ENCODE results near the gene P2RY8.
"Not testable (repeated sequence)": the region's sequence is repeated elsewhere in the genome, so short reads cannot be mapped to it uniquely, and the experiment has no call there.

P2RY8 gene

DNA sequence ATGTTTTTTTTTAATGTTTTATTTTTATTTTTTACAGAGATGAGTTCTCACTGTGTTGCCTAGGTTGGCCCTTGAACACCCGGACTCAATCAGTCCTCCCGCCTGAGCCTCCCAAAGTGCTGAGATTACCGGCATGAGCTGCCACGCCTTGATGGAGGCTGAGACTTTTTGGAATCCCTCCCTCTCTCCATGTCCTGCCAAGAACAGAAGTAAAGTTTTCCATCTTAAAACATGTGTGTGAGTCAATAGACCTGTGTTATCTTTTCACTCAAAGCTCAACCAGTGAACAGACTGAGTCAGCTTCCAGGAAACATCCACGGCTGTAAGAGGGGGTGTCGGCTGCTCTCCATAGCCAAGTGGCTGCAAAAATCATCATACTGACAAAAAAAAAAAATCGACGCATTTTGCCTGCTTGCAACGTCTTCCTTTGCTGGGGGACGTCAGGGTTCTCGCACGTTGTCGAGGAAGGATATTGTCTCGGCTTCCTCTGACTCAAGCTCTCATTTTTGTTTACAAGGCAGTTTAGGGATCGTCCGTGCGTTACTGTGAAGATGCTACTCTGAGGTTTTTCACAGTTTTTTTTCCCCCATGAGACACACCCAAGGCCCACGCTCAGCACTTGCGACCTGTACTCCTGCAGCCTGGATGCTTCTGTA is 74.3 kb downstream of the P2RY8 start:
- DNase-seq: peak; percentile 54

DNA sequence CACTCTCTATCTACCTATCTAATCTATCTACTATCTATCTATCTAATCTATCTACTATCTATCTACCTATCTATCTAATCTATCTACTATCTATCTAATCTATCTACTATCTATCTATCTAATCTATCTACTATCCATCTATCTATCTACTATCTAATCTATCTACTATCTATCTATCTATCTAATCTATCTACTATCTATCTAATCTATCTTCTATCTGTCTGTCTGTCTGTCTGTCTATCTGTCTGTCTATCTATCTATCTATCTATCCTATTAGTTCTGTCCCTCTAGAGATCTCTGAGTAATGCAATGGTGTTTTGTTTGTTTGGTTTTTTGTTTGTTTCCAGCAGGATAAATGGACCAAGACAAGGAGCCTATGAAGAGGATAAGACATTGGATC is 74.9 kb downstream of the P2RY8 start:
- no peak for DNase-seq

DNA sequence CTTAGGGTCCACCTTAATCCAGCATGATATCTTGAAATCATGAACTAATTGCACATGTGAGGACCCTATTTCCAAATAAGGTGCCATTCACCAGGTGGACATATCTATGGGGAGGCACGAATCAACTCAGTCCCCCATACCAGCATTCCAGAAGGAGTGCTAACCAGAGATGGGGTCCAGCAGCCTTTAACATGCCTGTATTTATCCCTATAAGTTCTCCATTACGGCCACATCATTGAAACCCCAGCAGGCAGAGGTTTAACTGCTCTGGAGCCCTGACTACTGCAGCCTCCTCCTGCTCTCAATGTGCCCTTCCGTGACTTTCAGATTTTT is 81.1 kb downstream of the P2RY8 start:
- no peak for DNase-seq

GRCh38 chrX:1453951-1454785 is 82.8 kb downstream of the P2RY8 start:
- DNase-seq: peak; percentile 89

GRCh38 chrX:1453395-1453783 is 83.6 kb downstream of the P2RY8 start:
- peak; percentile 86 for DNase-seq

- DNase-seq: peak; percentile 87
Measured at GRCh38 chrX:1452516-1453394, 84.2 kb downstream of the P2RY8 start, which contains the start of gene ASMTL. Gene ASMTL (minus strand): TSS chrX:1452909. CDS start chrX:1452840, 69 bp downstream.

GRCh38 chrX:1451661-1452515 is 85.1 kb downstream of the P2RY8 start:
- DNase-seq: no peak

DNA sequence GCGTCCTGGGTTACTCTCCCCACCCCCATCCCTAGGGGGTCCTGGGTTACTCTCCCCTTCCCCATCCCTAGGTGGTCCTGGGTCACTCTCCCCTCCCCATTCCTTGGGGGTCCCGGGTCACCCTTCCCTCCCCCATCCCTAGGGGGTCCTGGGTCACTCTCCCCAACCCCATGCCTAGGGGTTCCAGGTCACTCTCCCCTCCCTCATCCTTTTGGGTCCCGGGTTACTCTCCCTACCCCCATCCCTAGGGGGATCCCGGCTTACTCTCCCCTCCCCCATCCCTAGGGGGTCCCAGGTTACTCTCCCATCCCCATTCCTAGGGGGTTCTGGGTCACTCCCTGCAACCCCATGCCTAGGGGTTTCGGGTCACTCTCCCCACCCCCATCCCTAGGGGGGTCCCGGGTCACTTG is 85.7 kb downstream of the P2RY8 start:
- peak; percentile 18 for DNase-seq

DNA sequence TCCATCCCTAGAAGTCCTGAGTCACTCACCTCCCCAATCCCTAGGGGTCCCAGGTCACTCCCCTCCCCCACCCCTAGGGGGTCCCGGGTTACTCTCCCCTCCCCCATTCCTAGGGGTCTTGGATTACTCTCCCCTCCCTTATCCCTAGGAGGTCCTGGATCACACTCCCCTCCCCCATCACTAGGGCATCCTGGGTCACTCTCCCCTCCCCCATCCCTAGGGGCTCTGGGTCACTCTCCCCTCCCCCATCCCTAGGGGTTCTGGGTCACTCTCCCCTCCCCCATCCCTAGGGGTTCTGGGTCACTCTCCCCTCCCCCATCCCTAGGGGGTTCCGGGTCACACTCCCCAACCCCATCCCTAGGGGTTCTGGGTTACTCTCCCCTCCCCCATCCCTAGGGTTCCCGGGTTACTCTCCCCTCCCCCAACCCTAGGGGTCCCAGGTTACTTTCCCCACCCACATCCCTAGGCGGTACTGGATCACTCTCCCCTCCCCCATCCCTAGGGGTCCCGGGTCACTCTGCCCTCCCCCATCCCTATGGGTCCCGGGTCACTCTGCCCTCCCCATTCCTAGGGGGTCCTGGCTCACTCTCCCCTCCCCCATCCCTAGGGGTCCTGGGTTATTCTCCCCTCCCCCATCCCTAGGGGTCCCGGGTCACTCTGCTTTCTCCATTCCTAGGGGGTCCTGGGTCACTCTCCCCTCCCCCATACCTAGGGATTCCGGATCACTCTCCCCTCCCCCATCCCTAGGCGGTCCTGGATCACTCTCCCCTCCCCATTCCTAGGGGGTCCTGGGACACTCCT is 86.4 kb downstream of the P2RY8 start:
- no peak for DNase-seq

DNA sequence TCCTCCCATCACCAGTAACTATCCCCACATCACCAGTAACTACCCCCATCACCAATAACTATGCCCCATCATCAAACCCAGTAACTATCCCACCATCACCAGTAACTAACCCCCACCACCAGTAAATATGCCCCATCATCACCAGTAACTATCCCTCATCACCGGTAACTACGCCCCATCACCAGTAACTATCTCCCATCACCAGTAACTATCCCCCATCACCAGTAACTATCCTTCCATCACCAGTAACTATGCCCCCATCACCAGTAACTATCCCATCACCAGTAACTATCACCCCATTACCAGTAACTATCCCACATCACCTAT is 87.2 kb downstream of the P2RY8 start:
- no peak for DNase-seq

GRCh38 chrX:1449036-1449822 is 87.8 kb downstream of the P2RY8 start:
- DNase-seq: no peak

GRCh38 chrX:1448573-1449001 is 88.4 kb downstream of the P2RY8 start:
- not testable (repeated sequence) for DNase-seq

DNA sequence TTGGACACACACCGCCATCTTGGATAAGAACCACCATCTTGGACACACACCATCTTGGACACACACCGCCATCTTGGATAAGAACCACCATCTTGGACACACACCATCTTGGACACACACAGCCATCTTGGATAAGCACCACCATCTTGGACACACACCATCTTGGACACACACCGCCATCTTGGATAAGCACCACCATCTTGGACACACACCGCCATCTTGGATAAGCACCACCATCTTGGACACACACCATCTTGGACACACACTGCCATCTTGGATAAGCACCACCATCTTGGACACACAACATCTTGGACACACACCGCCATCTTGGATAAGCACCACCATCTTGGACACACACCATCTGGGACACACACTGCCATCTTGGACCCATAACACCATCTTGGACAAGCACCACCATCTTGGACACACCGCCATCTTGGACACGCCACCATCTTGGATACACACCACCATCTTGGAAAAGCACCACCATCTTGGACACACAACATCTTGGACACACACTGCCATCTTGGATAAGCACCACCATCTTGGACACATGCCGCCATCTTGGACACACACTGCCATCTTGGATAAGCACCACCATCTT is 88.9 kb downstream of the P2RY8 start:
- not testable (repeated sequence) for DNase-seq

DNA sequence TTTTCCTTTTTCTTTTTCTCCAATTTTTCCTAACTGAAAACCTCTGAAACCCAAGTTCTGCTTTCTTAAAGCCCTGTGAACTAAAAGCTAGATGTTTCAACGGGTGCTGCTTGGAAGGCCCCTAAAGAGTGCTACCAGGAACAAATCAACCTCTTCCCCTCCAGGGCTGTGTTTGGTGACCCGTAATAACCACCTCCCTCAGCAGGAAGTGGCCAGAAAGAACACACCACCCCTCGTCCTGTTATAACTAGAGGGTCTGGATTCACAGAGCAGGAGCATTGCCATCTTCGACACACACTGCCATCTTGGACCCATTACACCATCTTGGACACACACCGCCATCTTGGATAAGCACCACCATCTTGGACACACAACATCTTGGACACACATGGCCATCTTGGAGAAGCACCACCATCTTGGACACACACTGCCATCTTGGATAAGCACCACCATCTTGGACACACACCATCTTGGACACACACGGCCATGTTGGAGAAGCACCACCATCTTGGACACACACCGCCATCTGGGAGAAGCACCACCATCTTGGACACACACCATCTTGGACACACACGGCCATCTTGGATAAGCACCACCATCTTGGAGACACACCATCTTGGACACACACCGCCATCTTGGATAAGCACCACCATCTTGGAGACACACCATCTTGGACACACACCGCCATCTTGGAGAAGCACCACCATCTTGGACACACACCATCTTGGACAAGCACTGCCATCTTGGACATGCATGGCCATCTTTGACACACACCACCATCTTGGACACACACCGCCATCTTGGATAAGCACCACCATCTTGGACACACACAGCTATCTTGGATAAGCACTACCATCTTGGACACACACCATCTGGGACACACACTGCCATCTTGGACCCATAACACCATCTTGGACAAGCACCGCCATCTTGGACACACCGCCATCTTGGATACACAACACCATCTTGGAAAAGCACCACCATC is 89.7 kb downstream of the P2RY8 start:
- not testable (repeated sequence) for DNase-seq

DNA sequence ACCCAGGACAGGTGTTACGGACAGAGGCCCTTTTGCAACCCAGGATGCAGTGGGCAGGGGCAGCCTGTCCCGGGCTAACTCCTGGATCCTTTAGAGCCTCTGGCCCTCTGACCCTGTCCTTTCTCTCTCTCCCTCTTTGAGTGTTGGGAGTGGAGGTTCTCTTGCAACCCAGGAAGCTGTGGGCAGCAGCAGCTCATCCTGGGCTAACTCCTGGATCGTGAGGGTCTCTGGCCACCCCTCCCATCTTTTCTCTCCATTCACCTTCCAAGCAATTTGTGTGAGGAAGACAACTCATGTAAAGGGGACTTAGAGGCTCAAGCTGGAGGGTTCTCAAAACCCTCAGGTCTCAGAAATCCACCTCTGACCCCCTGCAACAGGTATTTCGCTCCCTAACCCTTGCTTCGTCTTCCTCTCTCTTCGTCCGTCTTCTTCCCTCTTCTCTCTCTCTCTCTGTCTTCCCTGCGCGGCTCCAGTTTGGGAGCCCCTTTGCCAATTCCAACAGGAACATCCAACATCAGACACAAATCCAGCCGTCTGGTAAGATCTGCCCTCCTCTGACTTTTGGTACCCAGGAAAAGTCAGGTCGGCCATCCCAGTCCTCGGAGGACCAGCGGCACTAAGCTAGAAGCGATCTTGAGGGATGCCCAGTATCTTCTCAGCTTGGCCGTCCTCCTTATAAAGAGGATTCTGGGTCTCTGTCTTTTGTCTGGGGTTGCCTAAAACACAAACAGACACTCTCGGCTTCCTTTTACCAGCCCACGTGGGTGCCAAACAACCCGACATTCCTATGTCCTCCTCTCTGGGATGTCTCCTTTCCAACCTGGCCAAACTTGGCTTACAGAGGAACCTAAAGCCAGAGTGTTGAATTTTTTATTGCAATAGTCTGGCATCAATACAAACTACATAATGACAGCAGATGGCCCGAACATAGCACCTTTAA is 92.2 kb downstream of the P2RY8 start:
- DNase-seq: no peak

GRCh38 chrX:1443496-1444075 is 93.4 kb downstream of the P2RY8 start:
- no peak for DNase-seq

GRCh38 chrX:1442724-1443367 is 94.1 kb downstream of the P2RY8 start:
- DNase-seq: no peak
